NCI-H748 (cell line): ENCODE data around the gene ZC3HAV1L.
A peak's percentile ranks its signal among the peaks of the same experiment; 100 is the strongest.
"Not testable (repeated sequence)": the region's sequence is repeated elsewhere in the genome, so short reads cannot be mapped to it uniquely, and the experiment has no call there.

Experiments used
- DNase-seq: peaks from one replicate; lab custom pipeline; 2025; ENCODE audit not compliant: unreplicated experiment; lab: John Stamatoyannopoulos, UW

Gene ZC3HAV1L

GRCh38 chr7:139054656-139055055, 18.8 kb upstream of the ZC3HAV1L start:
- not testable (repeated sequence) for DNase-seq

- DNase-seq: no peak
Observed at GRCh38 chr7:139054101-139054500, 18.3 kb upstream of the ZC3HAV1L start.

- no peak for DNase-seq
Observed at GRCh38 chr7:139051655-139052054, 15.8 kb upstream of the ZC3HAV1L start.

GRCh38 chr7:139049936-139050335, 14.1 kb upstream of the ZC3HAV1L start:
- no peak for DNase-seq

GRCh38 chr7:139049111-139049510, 13.3 kb upstream of the ZC3HAV1L start:
- DNase-seq: no peak

GRCh38 chr7:139047970-139048369, 12.1 kb upstream of the ZC3HAV1L start:
- DNase-seq: no peak

- peak; percentile 81 for DNase-seq
Observed at GRCh38 chr7:139046143-139046542, 10.3 kb upstream of the ZC3HAV1L start.

GRCh38 chr7:139044813-139045794, 9.3 kb upstream of the ZC3HAV1L start:
- no peak for DNase-seq

GRCh38 chr7:139043823-139044812, 8.3 kb upstream of the ZC3HAV1L start:
- DNase-seq: peak; percentile 92

GRCh38 chr7:139041378-139042085, 5.7 kb upstream of the ZC3HAV1L start:
- DNase-seq: no peak

- DNase-seq: no peak
Observed at GRCh38 chr7:139038691-139039090, 2.8 kb upstream of the ZC3HAV1L start.

GRCh38 chr7:139036901-139037300, 1.1 kb upstream of the ZC3HAV1L start:
- DNase-seq: peak; percentile 31

GRCh38 chr7:139034855-139035585, 822 bp downstream of the ZC3HAV1L start:
- peak; percentile 75 for DNase-seq

GRCh38 chr7:139034336-139034735, 1.5 kb downstream of the ZC3HAV1L start:
- no peak for DNase-seq

GRCh38 chr7:139033346-139034114, 2.3 kb downstream of the ZC3HAV1L start:
- DNase-seq: peak; percentile 20

GRCh38 chr7:139032473-139032872, 3.4 kb downstream of the ZC3HAV1L start:
- no peak for DNase-seq

- DNase-seq: no peak
Observed at GRCh38 chr7:139029353-139029752, 6.5 kb downstream of the ZC3HAV1L start.

- DNase-seq: no peak
Observed at GRCh38 chr7:139026551-139026950, 9.3 kb downstream of the ZC3HAV1L start.

GRCh38 chr7:139025861-139026260, 10.0 kb downstream of the ZC3HAV1L start:
- DNase-seq: not testable (repeated sequence)
